ENCODE measurements around the gene PIGS. TPM values are rescaled to one million over a fixed set of nuclear protein-coding genes. Genes with fewer than 3 reads are reported as not detected.
A peak's percentile ranks its signal among the peaks of the same experiment; 100 is the strongest.
"Not testable (repeated sequence)": the region's sequence is repeated elsewhere in the genome, so short reads cannot be mapped to it uniquely, and the experiment has no call there.

Gene PIGS
- total RNA-seq, result 12.8 TPM

DNA sequence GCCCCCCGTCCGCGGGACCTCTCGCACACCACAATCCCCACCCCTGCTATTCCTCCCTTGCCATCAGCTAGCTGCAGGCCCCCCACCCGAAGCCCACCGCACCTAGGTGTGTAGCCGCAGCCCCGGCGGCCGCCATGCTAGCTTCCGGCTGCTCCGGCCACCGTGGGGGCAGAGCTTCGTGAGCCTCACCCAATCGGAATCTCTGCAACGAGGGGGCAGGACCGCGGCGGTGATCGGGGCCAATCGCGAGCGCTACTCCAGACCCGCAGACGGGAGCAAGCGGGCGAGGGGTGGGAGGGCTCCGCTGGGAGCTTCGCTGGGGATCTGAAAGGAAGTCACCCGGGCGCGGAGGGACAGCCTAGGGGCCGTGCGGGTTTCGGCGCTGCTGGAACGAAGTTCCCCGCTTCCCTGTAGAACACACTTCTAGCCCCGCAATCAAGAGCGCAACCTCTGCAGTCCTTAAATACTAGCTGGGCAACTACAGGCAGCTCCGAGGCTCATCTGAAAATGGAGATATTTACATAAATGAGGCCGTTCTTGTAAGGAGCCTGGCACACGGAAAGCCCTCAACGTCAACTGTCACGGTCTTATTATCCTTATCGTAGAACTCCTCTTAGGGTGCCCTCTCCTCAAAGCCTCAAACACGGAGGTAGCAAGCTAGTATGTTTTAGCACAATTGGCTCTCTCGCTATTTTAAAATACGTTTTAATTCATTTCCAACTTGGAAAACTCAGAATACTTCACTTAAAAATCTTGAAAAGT, at the start of gene PIGS:
Gene PIGS (minus strand): TSS at position 164 of the 762 bp plus-strand sequence. CDS start 28 bp downstream, at position 136.
- DNase-seq, result peak; percentile 94

DNA sequence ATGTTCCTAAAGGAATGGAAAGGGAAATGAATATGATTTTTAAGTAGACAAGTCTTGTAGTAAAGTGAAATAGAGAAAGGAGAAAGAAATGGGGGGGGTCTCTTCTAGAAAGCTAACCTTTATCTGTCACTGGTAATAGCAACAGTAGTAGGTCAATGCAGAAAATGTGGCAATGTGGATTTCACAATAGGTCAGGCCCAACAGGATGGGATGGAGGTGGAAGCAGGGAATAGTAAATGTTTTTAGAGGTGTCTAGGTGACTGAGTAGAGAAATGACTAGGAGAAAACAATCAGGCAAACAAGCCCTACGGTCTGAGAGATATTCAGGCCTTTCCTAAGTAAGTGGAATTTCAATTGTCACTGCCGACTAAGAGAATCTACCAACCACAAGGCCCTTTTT, 48.7 kb upstream of the PIGS start:
- no peak for DNase-seq

DNA sequence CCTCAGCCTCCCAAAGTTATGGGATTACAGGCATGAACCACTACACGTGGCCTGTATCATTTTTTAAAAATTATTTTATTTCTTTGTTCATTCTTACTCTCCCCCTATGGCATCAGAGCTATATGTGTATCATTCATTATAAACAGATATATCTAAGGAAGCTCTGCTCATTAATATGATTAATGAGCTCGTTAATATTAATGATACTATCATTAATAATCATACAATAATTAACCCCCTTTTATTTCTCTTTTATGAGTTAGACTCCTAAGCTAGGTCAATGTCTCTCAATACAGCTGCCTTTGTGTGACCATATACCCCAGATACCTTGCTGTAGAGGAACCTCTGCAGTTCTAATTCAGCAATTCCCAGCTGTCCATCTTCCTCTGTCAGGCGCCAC, 47.1 kb upstream of the PIGS start:
- no peak for DNase-seq

DNA sequence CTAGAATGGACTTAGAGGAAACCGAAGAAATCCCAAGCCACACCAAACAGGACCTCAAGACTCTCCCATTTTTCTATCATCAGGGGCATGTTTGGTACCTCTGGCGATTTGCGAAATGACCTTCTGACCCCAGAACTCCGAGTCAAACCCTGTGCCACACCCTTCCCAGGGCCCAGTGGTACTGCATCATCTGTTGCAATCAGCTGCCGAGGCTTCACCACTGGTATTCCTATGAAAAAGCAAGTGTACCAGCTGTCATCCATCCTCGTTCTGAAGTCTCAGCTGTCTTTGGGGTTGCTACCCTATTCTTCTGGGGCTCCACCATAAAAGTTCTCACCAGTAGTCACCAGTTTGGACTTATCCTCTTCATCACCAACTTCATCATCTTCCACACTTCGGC, 45.0 kb upstream of the PIGS start:
- DNase-seq, result no peak

DNA sequence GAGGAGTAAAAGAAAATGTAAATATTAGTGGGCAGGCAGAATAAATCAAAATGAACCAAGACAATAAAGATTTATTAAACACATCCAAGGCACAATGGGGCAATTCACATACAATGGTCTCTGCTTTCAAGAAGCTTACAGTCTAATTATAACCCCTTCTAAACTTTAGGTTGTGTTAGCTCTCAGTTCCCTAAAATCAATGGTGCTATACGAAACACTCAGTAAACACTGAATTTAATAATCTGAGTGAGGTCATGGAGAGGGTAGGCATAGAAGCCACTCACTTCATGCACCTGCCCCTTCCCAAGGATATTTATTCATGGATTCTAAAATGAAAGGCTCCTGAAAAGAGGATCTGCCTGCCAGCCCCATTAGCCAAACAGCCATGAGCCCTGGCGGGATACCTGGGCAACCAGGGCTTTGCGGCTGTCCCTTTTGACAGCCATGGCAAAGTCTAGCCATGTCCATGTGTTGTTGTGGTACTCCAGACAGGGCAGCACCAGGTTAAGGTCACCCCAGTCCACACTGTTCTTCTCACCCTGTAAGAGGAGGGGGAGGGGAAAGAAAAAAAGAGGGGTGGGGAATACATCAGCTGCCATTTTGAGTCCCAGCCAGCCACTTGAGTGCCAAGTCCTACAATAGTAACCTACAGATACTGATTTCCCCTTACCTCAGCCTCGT, 44.1 kb upstream of the PIGS start:
- no peak for DNase-seq

DNA sequence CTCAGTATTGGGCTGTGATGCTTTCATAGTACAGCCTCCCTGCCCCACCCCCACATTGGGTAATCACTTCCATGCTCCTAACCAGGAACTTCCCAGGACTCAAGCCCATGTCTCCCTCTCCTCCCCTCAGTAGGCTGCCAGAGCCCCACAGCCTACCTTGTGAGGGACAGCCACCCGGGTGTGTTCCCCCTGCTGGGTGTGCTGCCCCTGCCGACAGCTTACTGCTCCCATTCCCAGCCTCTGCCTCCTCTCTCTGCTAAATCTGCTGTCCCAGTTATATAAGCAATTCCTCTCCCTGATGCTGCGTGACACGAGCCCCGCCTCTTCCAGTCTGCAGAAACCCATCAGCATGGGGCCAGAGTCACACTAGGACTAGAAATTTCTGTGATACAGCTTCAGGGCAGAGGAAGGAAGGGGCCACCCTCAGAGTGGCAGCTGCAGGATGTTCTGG, 42.6 kb upstream of the PIGS start, which contains the start of gene RSKR:
Gene RSKR (minus strand): TSS at position 255 of the 451 bp plus-strand sequence. CDS start 24 bp downstream, at position 231.
- peak; percentile 70 for DNase-seq

DNA sequence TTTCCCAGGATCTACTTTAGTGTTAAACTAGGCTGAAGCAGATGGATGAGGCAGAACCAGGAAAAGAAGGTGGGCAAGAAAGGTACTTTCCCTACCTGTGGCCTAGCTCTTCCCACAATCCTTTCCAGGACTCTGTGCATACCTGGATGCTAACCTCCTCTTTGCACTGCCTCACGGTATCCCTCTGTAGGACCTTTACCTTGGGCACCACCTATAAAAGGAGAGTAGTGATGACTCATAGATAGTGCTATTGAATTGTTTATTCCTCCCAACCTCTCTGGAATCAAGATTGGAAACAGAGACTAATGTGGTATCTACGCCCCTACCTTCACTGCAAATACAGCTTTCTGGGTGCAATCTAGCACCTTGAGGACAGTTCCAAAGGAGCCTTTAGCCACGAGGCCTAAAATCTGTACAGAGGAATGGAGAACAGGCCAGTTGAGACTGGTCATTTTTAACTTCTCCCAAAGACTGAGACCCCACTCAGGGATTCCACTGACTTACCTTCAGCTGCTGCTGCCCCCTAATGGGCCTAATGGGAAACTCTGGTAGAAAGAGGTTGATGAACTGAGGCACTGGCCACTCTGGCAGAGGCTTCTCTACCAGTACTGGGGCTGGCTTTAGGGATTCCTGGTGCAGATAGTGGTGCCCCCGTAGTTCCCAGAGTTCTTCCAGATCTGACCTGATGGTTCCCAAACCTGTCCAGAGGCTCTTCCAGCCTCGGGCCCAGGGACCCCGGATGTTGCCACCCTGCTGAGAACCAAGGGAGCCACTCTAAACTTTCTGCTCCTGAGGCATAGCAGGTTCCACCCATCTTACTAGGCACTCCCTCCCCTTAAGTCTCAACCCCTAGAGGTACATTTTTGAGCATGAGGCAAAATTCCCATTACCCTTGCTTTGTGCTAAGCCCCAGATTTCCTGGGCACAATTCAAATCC, 41.9 kb upstream of the PIGS start:
- no peak for DNase-seq

DNA sequence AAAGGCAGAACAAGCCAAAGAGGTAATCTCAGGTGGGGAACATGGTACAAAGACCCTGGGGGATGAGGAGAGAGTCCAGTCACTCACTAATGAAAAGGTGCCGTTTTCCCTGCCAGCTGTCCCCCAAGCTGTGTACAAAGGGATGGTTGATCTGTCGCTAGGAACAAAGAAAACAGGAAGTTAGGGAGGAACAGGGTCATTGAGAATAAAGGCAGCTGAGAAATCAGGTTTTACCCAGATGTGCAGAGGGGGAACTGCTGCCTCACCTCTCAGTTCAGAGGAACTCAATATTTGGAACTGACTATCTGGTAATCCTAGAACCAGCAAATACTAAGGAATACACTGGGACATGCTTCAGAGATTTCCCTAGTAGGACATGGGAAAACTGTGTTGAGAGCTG, 41.2 kb upstream of the PIGS start:
- no peak for DNase-seq

DNA sequence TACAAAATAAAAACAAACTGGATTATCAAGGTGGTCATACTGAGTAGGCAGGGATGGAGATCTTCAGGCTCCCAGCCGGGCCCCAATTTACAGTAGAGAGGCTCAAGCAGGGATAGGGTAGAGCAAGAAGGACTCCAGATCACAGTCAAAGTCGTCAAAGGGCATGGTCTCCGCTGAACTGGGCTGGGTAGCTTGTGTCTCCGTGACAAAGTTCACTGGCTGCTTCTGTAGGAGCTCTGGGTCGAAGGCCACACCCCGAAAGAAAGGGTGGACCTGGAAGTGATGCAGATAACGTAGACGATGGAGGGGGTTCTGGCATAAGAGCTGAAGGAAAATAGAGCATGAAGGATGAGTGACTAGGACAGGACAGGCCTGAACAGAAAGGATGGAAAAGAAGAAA, 39.1 kb upstream of the PIGS start:
- no peak for DNase-seq

DNA sequence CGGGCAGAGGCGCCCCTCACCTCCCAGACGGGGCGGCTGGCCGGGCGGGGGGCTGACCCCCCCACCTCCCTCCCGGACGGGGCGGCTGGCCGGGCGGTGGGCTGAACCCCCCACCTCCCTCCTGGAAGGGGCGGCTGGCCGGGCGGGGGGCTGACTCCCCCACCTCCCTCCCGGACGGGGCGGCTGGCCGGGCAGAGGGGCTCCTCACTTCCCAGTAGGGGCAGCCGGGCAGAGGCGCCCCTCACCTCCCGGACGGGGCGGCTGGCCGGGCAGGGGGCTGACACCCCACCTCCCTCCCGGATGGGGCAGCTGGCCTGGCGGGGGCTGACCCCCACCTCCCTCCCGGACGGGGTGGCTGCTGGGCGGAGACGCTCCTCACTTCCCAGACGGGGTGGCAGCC, 32.7 kb upstream of the PIGS start:
- not testable (repeated sequence) for DNase-seq

DNA sequence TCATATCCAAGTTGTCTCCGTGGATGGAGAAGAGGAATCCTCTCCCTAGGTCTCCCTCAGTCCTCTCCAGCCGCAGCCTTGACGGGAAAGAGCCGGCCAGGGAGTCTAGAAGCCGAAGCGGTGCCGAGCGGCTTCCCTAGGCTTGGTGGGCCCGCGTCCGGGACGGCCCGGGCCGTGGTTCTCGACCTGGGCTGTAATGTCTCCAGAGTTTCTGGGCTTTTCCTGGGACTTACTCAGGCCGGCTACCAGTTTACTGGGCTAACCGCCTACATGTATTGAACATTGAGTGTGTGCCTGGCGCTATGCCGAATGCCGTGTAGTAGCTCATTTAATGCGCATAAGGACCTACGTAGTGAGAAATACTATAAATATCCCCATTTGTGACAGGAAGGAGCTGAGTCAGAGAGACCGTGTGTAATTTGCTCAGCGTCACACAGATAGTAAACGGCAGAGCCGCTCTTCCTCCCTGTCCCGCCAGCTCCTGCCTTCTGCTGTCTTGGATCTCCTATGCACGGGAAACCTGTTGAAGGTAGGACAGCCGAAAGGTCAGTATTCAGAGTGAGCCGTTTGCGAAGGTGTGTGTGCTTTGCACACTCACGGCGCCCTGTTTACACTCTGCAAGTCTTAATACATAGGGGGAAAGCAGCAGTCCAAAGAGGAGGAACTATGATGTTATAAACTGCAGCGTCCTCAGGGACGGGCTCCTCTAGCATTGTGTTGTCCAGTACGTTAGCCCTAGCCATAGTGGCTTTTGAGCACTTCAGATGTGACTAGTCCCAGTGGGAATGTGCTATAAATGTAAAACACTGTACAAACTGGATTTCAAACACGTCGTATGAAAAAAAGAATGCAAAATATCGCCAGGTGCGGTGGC, 28.2 kb upstream of the PIGS start:
- DNase-seq, result peak; percentile 63

DNA sequence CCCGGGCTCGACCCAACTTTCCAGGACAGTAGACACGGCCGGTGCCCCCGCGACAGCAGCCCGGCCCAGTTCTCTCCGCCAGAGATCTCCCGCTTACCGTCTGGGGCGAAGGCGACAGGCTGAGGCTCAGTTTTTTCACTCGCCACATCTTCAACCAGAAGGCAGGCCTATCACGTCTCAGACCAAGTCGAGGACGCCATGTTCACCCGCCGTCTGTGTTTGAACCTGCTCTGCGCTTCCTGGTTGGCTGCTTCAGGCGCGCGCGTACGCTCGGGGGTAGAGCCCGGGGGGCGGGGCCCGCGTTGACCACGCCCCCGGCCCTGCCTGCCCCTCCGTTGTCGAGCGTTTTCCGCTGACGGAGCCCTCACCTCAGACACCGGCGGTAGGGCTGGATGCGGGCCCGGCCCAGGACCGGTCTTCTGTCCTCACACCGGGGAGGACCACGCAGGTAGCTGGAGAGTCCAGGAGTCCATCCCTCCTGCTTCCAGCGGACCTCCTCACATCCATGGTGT, 27.5 kb upstream of the PIGS start, which contains the start of gene SPAG5:
Gene SPAG5 (minus strand): TSS at position 227 of the 512 bp plus-strand sequence. CDS start 79 bp downstream, at position 148.
- DNase-seq, result peak; percentile 78

DNA sequence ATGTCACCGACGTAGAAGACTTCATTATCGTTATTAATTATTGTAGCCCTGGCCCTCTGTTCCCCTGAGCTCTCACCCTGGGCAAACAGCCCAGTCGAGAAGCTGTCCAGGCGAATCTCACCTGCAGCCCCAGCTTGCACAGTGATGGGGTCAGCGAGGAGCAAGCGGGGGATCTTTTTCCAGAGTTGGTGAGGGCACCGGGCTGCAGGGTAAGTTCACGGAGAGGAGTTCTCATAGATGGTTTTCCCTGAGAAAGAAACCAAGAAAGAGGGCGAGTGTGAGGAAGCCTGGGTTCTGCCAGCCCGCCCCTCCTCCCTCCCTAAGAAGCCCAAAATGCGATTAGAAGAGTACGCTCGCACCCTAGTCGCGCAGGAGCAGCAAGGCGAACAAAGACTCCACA, 27.1 kb upstream of the PIGS start:
- no peak for DNase-seq

DNA sequence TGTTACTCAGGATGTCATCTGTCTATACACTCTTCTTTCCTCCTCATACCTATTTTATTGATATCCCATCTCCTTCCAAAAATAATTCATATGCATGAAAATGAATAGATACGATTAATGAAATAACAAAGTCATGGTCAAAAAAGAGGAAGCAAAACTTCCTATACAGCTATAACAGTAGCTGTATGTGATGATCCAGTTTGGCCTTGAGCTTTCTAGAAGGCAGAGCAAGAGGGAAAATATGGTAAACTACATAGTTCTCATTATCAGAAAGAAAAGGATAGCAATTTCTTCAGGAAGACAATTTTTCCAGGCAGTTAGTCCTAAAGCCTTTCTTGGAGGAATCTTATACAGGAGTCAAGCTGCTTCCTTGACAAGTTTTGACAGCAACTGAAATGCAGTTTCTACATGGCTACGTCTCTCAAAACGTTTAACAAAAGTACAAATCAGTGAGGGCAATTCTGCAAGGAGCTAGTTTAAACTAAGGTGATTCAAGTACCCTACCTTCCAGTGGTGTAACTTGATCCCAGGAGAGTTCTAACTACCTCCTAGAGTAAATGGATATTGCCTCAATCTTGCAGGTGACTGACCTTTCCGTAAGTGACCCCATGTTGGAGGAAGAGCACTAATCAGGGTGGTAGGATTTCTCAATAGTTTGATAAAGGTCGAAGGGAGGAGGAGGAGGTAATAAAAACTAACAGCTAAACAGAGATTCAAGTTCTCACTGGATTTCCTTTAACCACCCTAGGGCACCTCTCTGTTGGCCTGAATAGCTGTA, 26.5 kb upstream of the PIGS start:
- DNase-seq, result no peak

DNA sequence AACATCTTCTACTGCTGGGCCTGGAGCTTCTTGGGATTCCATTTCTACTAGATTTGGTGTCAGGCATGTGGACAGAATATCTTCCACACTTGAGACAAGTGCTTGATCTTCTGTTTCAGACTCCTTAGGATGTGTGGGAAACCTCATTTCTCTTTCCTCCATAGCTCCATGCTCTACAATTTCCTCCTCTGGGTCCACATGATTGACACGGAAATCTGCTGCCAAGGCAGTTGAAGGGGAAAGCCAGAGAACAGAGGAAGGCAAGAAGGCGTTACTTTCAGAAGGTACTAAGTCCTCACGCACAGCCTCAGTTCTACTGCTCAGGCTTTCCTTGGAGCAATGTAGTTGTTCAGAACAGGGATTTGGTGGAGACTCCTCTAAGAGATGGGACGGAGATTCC, 20.9 kb upstream of the PIGS start:
- DNase-seq, result no peak

DNA sequence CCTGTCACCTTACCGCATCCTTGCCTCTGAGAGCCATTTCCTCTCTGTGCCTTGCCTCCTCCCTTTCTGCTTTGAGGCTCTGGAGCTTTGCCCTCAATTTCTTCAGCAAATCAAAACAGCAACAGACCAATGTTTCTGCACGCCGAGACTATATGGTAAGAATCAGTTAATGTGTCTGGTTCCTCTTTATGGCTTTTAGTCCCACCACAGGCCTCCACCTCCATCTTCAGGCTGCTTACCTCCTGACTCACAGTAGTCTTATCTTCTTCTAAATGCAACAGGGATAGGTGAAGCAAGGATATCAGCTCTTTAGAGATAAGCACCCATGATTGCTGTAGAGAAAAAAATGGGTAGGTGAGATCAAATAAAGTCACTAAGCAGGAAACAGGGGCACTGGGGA, 14.5 kb upstream of the PIGS start:
- no peak for DNase-seq

DNA sequence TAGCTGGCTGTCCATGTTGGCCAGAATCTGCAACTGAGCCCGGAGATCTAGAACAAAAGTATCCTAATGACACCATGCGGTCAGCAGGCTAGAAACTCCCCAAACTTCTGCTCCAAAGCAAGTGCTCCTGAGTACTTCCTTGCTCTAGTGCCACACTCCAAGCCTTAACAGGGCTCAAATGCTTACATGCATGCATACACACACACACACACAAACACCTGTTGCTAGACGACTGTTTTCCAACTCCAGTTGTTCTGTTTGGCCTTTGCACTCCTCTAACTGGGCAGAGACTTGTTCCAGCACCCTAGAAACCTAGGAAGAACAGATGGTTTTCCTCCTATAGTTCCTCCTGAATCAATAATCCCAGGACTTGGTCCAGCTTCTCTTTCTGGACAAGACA, 13.1 kb upstream of the PIGS start:
- no peak for DNase-seq

DNA sequence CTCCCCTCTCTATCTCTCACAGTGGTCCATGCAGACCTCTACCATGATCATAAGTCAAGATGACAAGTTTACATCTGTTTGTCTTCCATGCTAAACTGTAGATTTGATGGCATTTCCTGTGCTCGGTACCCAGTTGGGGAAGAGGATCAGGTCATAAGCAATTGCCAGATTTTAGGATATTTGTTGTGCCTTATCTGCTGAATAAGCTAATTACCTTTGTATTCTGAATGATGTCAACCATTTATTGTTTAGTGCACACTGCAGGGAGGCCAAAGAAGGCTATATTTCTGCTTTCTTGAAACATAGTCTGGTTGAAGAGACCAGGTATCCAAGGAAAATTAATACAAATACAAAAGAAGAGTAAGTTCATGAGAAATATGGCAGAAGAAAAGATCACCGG, 11.2 kb upstream of the PIGS start:
- no peak for DNase-seq

DNA sequence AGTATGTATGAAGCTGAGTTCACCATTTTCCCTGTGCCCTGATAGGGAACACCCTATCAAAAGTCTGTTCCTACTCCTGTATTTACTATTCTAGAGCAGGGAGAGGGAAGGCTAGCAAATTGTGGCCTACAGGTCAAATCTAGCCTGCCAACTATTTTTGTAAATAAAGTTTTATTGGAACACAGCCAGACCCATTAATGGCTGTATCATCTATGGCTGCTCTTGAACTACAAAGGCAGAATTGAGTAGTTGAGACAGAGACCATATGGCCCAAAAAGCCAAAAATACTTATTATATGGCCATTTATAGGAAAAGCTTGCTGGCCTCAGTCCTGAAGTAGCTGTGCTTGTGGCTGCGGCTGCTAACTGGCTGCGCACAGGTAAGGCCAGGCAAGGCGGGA, 9.6 kb upstream of the PIGS start:
- no peak for DNase-seq

DNA sequence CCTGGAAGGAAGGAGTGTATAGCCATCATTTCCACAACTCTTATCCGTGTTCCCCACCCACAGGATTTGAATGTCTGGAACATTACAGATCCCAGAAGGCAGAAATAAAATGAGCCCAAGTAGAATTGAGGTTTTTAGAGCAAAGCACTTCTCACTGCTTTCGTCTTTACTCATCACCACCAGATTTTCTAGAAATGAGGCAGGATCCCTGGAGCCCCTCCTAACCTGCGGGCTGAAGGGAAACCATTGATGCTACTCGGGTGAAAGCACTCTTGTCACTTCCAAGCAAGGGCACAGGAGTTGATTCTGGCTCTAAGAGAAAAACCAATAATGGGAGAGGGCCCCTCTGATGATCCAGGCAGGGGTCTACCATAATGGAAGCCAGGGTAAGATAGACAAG, 8.2 kb upstream of the PIGS start:
- no peak for DNase-seq

Data from occipital lobe (tissue), 2 donors.